SK-N-SH treated with all-trans-retinoic acid at 6 μM for 48 hours (cell line): ENCODE measurements around the gene ZNF618.

ENCODE experiments used
- ATAC-seq: fragments of 200-7000 bp; cut with Tn5 transposase; 3 replicates; pipeline ENCODE4 v1.9.1; 2020; ENCODE audit warnings: mild to moderate bottlenecking, moderate library complexity
- ARNTL ChIP-seq: fragments of 450-650 bp; formaldehyde crosslinking; IDR thresholded peaks from 2 replicates; pipeline ENCODE4 v1.5.0; 2020; ENCODE audit warnings: low read depth, mild to moderate bottlenecking, moderate library complexity, borderline replicate concordance
- BACH2 ChIP-seq: fragments of 250-450 bp; sonication (Bioruptor Pico); IDR thresholded peaks from 2 replicates; pipeline ENCODE4 v1.9.0; 2021; ENCODE audit warnings: mild to moderate bottlenecking, borderline replicate concordance
- CSDC2 ChIP-seq: fragments of 250-450 bp; sonication (Bioruptor Pico); IDR thresholded peaks from 2 replicates; pipeline ENCODE4 v1.5.0; 2020; ENCODE audit warnings: mild to moderate bottlenecking, moderate library complexity
- GLIS3 ChIP-seq: fragments of 250-450 bp; sonication (Bioruptor Pico); IDR thresholded peaks from 2 replicates; pipeline ENCODE4 v1.5.0; 2020; ENCODE audit warnings: mild to moderate bottlenecking, moderate library complexity
- ISL1 ChIP-seq: fragments of 250-450 bp; sonication (Bioruptor Pico); IDR thresholded peaks from 2 replicates; pipeline ENCODE4 v2.1.2; 2022; ENCODE audit warnings: mild to moderate bottlenecking, moderate library complexity
- OSR1 ChIP-seq: fragments of 250-450 bp; sonication (Bioruptor Pico); IDR thresholded peaks from 2 replicates; pipeline ENCODE4 v1.8.0; 2022; ENCODE audit warnings: moderate library complexity, mild to moderate bottlenecking, inconsistent platforms
- TCF4 ChIP-seq: fragments of 250-450 bp; sonication (Bioruptor Pico); IDR thresholded peaks from 2 replicates; pipeline ENCODE4 v1.8.0; 2021; ENCODE audit warnings: mild to moderate bottlenecking, moderate library complexity, borderline replicate concordance
- TOX ChIP-seq: fragments of 250-450 bp; sonication (Bioruptor Pico); IDR thresholded peaks from 2 replicates; pipeline ENCODE4 v1.8.0; 2021; ENCODE audit warnings: mild to moderate bottlenecking, moderate library complexity, borderline replicate concordance
- ZC3H10 ChIP-seq: fragments of 250-450 bp; sonication (Bioruptor Pico); IDR thresholded peaks from 2 replicates; pipeline ENCODE4 v1.5.1; 2021; ENCODE audit warnings: mild to moderate bottlenecking, moderate library complexity
- ZFP3 ChIP-seq: fragments of 250-450 bp; sonication (Bioruptor Pico); IDR thresholded peaks from 2 replicates; pipeline ENCODE4 v1.5.0; 2020; ENCODE audit warnings: mild to moderate bottlenecking, moderate library complexity
- ZFP30 ChIP-seq: fragments of 450-650 bp; formaldehyde crosslinking; IDR thresholded peaks from 2 replicates; pipeline ENCODE4 v1.5.0; 2022; ENCODE audit warnings: mild to moderate bottlenecking, moderate library complexity
- ZNF565 ChIP-seq: fragments of 450-650 bp; formaldehyde crosslinking; conservative IDR thresholded peaks from 2 replicates; pipeline ENCODE4 v1.5.0; 2020; ENCODE audit warnings: low read depth, mild to moderate bottlenecking, moderate library complexity
- ZNF70 ChIP-seq: fragments of 450-650 bp; formaldehyde crosslinking; IDR thresholded peaks from 2 replicates; pipeline ENCODE4 v1.5.0; 2020; ENCODE audit warnings: mild to moderate bottlenecking, moderate library complexity
- ZNF8 ChIP-seq: fragments of 450-650 bp; formaldehyde crosslinking; IDR thresholded peaks from 2 replicates; pipeline ENCODE4 v1.5.0; 2020; ENCODE audit warnings: mild to moderate bottlenecking, moderate library complexity
- TF ChIP-seq, protein P1 (sequence below): fragments of 250-450 bp; sonication (Bioruptor Pico); IDR thresholded peaks from 2 replicates; pipeline ENCODE4 v1.5.0; 2020; ENCODE audit warnings: mild to moderate bottlenecking, moderate library complexity
- TF ChIP-seq, protein P2 (sequence below): fragments of 250-450 bp; sonication (Bioruptor Pico); IDR thresholded peaks from 2 replicates; pipeline ENCODE4 v1.8.0; 2021; ENCODE audit warnings: low read depth, mild to moderate bottlenecking, moderate library complexity, borderline replicate concordance
- TF ChIP-seq, protein P3 (sequence below): fragments of 250-450 bp; sonication (Bioruptor Pico); IDR thresholded peaks from 2 replicates; pipeline ENCODE4 v1.8.0; 2020; ENCODE audit warnings: mild to moderate bottlenecking, moderate library complexity, borderline replicate concordance
- TF ChIP-seq, protein P4 (sequence below): fragments of 250-450 bp; sonication (Bioruptor Pico); IDR thresholded peaks from 2 replicates; pipeline ENCODE4 v1.5.1; 2021; ENCODE audit warnings: mild to moderate bottlenecking, moderate library complexity
- TF ChIP-seq, protein P5 (sequence below): fragments of 250-450 bp; sonication (Bioruptor Pico); IDR thresholded peaks from 2 replicates; pipeline ENCODE4 v1.5.1; 2020; ENCODE audit warnings: low read depth, mild to moderate bottlenecking, moderate library complexity

The ZNF618 gene

DNA sequence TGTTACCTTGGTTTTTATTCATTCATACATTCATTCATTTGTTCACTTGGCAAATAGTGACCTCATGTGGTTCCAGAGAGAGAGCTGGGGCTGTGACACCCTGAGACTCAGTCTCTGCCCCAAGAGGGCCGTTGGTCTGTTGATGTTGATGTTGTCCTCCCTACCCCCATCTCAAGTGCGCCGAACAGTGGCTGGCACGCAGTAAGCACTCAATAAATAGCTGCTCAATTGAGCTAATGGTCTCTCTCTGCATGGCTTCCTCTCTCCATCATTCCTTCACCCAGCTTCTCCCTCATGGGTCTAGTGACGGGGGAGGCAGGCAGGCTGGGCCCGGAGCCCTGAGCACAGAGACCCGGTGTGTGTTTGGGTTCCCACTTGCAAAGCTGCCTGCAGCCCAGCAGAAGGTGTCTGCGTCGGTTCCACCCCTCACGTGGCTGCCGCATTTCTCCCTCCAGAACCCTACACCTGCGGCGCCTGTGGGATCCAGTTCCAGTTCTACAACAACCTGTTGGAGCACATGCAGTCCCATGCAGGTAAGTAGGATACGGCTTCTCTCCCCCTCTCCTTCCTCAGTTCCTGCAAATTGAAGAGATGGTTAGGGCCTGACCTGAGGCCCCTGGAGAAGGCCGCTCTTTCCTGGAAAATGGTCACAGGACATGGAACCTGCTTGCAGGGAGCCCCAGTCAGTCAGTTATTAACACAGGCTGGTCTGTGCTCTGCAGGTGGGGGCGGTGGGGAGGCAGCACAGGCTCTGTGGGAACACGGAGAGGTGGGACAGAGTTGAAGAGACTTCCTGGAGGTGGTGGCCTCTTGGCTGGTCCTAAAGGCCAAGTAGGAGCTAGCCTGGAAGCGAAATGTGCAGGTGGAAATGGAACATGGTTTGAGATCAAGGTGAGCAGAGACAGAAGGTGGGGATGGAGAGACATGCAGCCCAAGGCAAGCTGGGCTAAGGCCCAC is 160.0 kb downstream of the ZNF618 start:
- TF ChIP-seq CSDC2 (CRISPR knock-in tag), result no peak
- TF ChIP-seq, protein P1, sequence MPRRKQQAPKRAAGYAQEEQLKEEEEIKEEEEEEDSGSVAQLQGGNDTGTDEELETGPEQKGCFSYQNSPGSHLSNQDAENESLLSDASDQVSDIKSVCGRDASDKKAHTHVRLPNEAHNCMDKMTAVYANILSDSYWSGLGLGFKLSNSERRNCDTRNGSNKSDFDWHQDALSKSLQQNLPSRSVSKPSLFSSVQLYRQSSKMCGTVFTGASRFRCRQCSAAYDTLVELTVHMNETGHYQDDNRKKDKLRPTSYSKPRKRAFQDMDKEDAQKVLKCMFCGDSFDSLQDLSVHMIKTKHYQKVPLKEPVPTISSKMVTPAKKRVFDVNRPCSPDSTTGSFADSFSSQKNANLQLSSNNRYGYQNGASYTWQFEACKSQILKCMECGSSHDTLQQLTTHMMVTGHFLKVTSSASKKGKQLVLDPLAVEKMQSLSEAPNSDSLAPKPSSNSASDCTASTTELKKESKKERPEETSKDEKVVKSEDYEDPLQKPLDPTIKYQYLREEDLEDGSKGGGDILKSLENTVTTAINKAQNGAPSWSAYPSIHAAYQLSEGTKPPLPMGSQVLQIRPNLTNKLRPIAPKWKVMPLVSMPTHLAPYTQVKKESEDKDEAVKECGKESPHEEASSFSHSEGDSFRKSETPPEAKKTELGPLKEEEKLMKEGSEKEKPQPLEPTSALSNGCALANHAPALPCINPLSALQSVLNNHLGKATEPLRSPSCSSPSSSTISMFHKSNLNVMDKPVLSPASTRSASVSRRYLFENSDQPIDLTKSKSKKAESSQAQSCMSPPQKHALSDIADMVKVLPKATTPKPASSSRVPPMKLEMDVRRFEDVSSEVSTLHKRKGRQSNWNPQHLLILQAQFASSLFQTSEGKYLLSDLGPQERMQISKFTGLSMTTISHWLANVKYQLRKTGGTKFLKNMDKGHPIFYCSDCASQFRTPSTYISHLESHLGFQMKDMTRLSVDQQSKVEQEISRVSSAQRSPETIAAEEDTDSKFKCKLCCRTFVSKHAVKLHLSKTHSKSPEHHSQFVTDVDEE (CRISPR knock-in tag), result no peak
- no peak for TF ChIP-seq ARNTL (CRISPR knock-in tag)
- TF ChIP-seq, protein P2, sequence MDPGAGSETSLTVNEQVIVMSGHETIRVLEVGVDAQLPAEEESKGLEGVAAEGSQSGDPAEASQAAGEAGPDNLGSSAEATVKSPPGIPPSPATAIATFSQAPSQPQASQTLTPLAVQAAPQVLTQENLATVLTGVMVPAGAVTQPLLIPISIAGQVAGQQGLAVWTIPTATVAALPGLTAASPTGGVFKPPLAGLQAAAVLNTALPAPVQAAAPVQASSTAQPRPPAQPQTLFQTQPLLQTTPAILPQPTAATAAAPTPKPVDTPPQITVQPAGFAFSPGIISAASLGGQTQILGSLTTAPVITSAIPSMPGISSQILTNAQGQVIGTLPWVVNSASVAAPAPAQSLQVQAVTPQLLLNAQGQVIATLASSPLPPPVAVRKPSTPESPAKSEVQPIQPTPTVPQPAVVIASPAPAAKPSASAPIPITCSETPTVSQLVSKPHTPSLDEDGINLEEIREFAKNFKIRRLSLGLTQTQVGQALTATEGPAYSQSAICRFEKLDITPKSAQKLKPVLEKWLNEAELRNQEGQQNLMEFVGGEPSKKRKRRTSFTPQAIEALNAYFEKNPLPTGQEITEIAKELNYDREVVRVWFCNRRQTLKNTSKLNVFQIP (CRISPR knock-in tag), result no peak
- no peak for TF ChIP-seq ISL1 (CRISPR knock-in tag)
- TF ChIP-seq OSR1, result no peak
- no peak for TF ChIP-seq ZFP3 (CRISPR knock-in tag)
- TF ChIP-seq ZFP30 (CRISPR knock-in tag), result no peak
- TF ChIP-seq GLIS3 (CRISPR knock-in tag), result no peak
- TF ChIP-seq ZC3H10 (CRISPR knock-in tag), result no peak
- TF ChIP-seq, protein P3, sequence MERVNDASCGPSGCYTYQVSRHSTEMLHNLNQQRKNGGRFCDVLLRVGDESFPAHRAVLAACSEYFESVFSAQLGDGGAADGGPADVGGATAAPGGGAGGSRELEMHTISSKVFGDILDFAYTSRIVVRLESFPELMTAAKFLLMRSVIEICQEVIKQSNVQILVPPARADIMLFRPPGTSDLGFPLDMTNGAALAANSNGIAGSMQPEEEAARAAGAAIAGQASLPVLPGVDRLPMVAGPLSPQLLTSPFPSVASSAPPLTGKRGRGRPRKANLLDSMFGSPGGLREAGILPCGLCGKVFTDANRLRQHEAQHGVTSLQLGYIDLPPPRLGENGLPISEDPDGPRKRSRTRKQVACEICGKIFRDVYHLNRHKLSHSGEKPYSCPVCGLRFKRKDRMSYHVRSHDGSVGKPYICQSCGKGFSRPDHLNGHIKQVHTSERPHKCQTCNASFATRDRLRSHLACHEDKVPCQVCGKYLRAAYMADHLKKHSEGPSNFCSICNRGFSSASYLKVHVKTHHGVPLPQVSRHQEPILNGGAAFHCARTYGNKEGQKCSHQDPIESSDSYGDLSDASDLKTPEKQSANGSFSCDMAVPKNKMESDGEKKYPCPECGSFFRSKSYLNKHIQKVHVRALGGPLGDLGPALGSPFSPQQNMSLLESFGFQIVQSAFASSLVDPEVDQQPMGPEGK (CRISPR knock-in tag), result no peak
- no peak for TF ChIP-seq TCF4
- TF ChIP-seq ZNF70 (CRISPR knock-in tag), result no peak
- TF ChIP-seq BACH2 (CRISPR knock-in tag), result no peak
- no peak for TF ChIP-seq TOX
- no peak for TF ChIP-seq ZNF8 (CRISPR knock-in tag)
- TF ChIP-seq, protein P4, sequence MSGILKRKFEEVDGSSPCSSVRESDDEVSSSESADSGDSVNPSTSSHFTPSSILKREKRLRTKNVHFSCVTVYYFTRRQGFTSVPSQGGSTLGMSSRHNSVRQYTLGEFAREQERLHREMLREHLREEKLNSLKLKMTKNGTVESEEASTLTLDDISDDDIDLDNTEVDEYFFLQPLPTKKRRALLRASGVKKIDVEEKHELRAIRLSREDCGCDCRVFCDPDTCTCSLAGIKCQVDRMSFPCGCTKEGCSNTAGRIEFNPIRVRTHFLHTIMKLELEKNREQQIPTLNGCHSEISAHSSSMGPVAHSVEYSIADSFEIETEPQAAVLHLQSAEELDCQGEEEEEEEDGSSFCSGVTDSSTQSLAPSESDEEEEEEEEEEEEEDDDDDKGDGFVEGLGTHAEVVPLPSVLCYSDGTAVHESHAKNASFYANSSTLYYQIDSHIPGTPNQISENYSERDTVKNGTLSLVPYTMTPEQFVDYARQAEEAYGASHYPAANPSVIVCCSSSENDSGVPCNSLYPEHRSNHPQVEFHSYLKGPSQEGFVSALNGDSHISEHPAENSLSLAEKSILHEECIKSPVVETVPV (CRISPR knock-in tag), result no peak
- ATAC-seq, result no peak

DNA sequence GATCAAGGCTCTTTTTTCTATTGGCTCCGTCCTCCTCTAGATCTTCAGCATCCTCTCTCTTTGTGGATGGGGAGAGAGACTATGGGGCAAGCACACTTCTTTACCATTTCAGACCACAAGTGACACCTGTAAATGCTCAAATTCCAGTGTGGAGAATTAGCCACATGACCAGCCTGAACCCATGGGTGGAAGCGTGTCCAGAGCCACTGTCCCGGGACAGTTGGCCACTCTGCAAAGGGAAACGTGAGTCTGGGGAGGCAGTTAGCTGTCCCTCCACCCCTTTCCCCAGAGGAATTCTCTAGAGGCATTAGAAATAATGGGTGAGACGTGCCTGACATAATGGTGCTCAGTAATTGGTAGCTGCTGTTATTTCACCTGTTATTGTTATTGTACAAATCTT is 161.1 kb downstream of the ZNF618 start:
- no peak for ATAC-seq
- no peak for TF ChIP-seq ARNTL (CRISPR knock-in tag)
- no peak for TF ChIP-seq BACH2 (CRISPR knock-in tag)
- TF ChIP-seq GLIS3 (CRISPR knock-in tag), result no peak
- TF ChIP-seq ZFP3 (CRISPR knock-in tag), result no peak
- TF ChIP-seq, protein P1 (CRISPR knock-in tag), result no peak
- TF ChIP-seq CSDC2 (CRISPR knock-in tag), result no peak
- TF ChIP-seq, protein P3 (CRISPR knock-in tag), result no peak
- TF ChIP-seq ISL1 (CRISPR knock-in tag), result no peak
- TF ChIP-seq, protein P5, sequence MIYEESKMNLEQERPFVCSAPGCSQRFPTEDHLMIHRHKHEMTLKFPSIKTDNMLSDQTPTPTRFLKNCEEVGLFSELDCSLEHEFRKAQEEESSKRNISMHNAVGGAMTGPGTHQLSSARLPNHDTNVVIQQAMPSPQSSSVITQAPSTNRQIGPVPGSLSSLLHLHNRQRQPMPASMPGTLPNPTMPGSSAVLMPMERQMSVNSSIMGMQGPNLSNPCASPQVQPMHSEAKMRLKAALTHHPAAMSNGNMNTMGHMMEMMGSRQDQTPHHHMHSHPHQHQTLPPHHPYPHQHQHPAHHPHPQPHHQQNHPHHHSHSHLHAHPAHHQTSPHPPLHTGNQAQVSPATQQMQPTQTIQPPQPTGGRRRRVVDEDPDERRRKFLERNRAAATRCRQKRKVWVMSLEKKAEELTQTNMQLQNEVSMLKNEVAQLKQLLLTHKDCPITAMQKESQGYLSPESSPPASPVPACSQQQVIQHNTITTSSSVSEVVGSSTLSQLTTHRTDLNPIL, result no peak
- TF ChIP-seq ZNF565, result no peak
